Esophagus (tissue), 2 donors: ENCODE results near the gene RAP1GAP2. TPM values are rescaled to one million over a fixed set of nuclear protein-coding genes. Genes with fewer than 3 reads are reported as not detected.

ENCODE experiments used
- H3K27ac ChIP-seq, 2 donors: one replicate each; pipeline ENCODE4 v1.5.1; 2013; ENCODE audit warnings: low read depth in 2 of 2, mild to moderate bottlenecking in 2 of 2, inconsistent platforms in 1 of 2, low read length in 1 of 2, moderate library complexity in 1 of 2
- H3K27me3 ChIP-seq, 2 donors: one replicate each; pipeline ENCODE4 v1.6.1; 2013; ENCODE audit warnings: low read length in 2 of 2, control low read depth in 1 of 2, mild to moderate bottlenecking in 1 of 2; ENCODE audit not compliant: insufficient read depth in 2 of 2, control insufficient read depth in 1 of 2
- H3K36me3 ChIP-seq, 2 donors: one replicate each; pipeline ENCODE4 v1.6.1; 2013; ENCODE audit warnings: low read length in 1 of 2; ENCODE audit not compliant: control insufficient read depth in 2 of 2, insufficient read depth in 2 of 2
- H3K4me1 ChIP-seq, 2 donors: one replicate each; pipeline ENCODE4 v1.6.1; 2013; ENCODE audit warnings: low read length in 1 of 2; ENCODE audit not compliant: control insufficient read depth in 2 of 2, insufficient read depth in 2 of 2
- H3K4me3 ChIP-seq, 2 donors: one replicate each; pipeline ENCODE4 v1.5.1; 2013; ENCODE audit warnings: low read length in 2 of 2, mild to moderate bottlenecking in 2 of 2, low read depth in 1 of 2, moderate library complexity in 1 of 2
- H3K9me3 ChIP-seq, 2 donors: one replicate each; pipeline ENCODE4 v1.6.1; 2013; ENCODE audit warnings: mild to moderate bottlenecking in 2 of 2, low read depth in 1 of 2, low read length in 1 of 2, moderate library complexity in 1 of 2; ENCODE audit not compliant: control insufficient read depth in 2 of 2, insufficient read depth in 1 of 2
- WGBS, 2 donors: extraction: QIAGEN DNeasy Blood & Tissue Kit; methylation state at CpG; one replicate each; pipeline ENCODE4 v1.1.7; 2013; 5-methylcytosine and 5-hydroxymethylcytosine counted together
- polyA plus RNA-seq, 2 donors: library from polyadenylated mRNA; stranded (reverse); fragments of 200-250 nt; gene quantifications; one replicate each; pipeline ENCODE4 v1.2.3, GENCODE V29; 2013
- donor health status: healthy with polysubstance abuse.
- donor health status: Bipolar disorder and iron deficiency.

The RAP1GAP2 gene
- polyA plus RNA-seq, 2 donors: 3.6 to 5.1 TPM

GRCh38 chr17:2926019-2926650, 129.9 kb downstream of the RAP1GAP2 start:
- Histone ChIP-seq H3K4me3 (no peak overlapping the region), H3K9me3 (no peaks in the 10 kb centered on the region), H3K36me3 (no peaks in the 10 kb centered on the region), H3K27me3 (no peaks in the 10 kb centered on the region), H3K27ac (peak overlapping the region; percentile 60 to 62), H3K4me1 (peaks cover 0 to 7% of the 10 kb centered on the region in 2 donors)
- WGBS, 2 donors: 46 to 61% methylated on average over 14 of the region's 14 CpGs

DNA sequence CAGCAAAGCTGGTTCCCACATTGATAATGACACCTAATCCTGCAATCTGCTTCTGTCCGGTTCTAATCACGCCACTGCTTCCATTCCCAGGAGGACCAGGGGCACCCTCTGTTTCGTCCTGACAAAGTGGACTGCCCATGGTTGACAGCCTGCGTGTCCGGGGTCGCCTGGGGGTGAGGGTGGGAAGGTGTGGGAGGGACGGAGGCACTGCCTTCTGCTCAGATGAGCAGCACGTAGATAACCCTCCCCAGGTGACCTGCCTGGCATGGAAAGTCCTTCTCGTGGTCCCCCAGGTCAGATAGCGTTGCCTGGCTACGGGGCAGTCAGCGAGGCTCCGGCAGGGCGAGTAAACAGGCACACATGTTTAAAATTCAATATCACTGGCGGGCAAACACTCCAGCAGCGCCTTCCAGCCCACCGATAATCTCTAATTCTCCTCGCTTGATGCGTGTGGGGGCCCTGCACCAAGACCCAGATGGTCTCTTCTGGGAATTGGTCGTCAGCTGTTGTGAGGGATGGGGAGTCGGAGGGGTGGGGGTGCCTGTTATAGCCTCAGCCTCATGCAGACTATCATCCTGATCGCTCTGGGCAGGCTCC, 132.2 kb downstream of the RAP1GAP2 start:
- Histone ChIP-seq H3K9me3 (no peaks in the 10 kb centered on the region), H3K4me3 (no peak overlapping the region), H3K36me3 (no peaks in the 10 kb centered on the region), H3K4me1 (peaks cover 0 to 7% of the 10 kb centered on the region in 2 donors), H3K27ac (no peak overlapping the region), H3K27me3 (no peaks in the 10 kb centered on the region)
- WGBS, 2 donors: 81 to 89% methylated on average over 22 of the region's 22 CpGs

DNA sequence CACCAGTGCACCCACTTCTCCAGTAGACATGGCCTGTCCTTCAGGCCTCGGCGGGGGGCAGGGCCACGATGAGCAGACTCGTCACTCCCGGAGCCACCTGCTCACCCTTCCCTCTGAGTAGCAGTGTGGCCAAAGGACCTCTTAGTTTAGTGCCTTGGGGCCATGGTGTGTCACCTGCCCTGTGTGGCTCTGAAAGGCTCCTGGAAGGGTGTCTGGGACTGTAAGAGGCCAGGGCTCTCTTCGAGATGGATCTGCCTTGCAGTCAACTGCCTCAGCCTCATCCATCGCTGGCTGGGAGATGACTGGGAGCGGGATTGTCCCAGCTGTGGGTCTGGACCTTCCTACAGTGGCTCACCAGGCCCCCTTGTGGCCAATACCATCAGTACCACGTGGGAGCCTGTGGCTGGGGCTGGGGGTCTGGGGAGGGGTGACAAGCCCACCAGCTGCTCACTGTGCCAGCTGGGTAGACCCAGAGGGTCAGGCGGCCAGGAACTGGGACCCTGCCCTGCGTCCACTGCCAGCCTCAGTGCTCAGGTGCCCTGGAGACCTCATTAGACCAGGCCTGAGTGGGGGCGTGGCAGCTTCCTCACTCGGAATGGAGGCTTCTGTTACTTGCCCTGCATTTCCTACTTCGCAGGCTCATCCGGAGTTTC, 133.8 kb downstream of the RAP1GAP2 start:
- Histone ChIP-seq H3K27ac (no peak overlapping the region), H3K9me3 (no peaks in the 10 kb centered on the region), H3K36me3 (no peaks in the 10 kb centered on the region), H3K4me1 (peaks cover 0 to 7% of the 10 kb centered on the region in 2 donors), H3K4me3 (no peak overlapping the region), H3K27me3 (no peaks in the 10 kb centered on the region)
- 56 to 60% methylated on average over 15 of the region's 15 CpGs for WGBS, 2 donors

DNA sequence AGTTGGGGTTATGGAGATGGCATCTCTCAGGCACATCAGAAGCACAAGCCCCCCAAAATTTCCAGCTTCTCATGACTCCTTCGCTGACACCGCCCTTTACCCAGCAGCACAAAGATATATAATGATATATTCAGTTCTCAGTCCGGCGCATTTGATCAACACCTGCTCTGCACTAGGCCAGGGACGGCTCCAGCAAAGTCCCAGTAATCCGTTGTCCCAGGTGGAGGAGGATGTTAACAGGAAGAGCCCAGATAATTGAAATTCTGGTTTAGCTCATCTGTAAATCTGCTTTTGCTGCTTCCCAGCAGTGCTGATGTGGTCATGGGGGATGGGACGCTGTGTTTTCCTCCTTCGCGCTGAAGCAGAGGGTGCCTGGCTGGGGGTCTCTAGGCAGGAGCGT, 135.6 kb downstream of the RAP1GAP2 start:
- H3K27me3 ChIP-seq: no peaks in the 10 kb centered on the region
- H3K9me3 ChIP-seq: no peaks in the 10 kb centered on the region
- H3K4me1 ChIP-seq: no peaks in the 10 kb centered on the region
- H3K4me3 ChIP-seq: no peak overlapping the region
- 82 to 91% methylated on average over 10 of the region's 10 CpGs for WGBS, 2 donors
- no peaks in the 10 kb centered on the region for H3K36me3 ChIP-seq
- no peak overlapping the region for H3K27ac ChIP-seq

DNA sequence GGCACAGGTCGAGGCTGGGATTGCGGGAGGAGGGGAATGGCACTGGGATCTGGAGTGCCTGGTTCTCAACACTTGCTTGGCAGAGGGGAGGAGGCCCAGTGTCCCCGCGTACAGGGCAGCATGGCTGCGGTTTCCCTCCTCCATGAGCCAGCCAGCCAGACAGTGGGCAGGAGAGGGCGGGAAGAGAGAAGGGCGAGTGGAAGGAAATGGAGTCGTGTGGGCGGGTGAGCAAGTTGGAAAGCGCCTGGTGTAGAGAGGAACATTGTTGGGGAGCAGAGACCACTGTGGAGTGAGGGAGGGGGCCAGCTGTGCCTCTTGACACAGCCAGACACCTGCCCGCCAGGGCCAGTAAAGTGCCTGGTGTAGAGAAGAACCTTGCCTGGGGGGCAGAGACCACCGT, 136.7 kb downstream of the RAP1GAP2 start:
- Histone ChIP-seq H3K27ac (no peak overlapping the region), H3K9me3 (no peaks in the 10 kb centered on the region), H3K27me3 (no peaks in the 10 kb centered on the region), H3K4me1 (no peaks in the 10 kb centered on the region), H3K36me3 (no peaks in the 10 kb centered on the region), H3K4me3 (no peak overlapping the region)
- WGBS, 2 donors: 77 to 78% methylated on average over 12 of the region's 12 CpGs

DNA sequence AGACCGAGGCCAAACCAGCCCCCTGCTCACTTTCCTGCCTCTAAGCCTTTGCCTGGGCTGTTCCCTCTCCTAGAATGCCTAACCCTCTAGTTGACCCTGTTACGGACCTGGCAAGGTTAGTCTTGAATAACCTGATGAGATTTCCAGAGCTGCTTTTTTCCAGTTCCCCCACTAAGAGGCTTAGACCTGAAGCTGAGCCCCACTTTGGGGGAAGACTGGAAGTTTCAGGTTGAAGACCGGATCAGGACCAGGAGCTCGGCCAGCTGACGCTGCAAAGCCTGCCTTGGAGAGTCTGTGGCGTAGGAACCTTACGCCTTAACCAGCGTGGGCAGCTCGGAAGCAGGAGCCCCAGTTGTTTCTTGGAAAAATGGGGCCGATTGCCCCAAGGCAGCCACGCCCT, 137.4 kb downstream of the RAP1GAP2 start:
- Histone ChIP-seq H3K36me3 (no peaks in the 10 kb centered on the region), H3K27me3 (no peaks in the 10 kb centered on the region), H3K27ac (no peak overlapping the region), H3K9me3 (no peaks in the 10 kb centered on the region), H3K4me1 (no peaks in the 10 kb centered on the region), H3K4me3 (no peak overlapping the region)
- 91% methylated on average over 11 of the region's 11 CpGs for WGBS, 2 donors

GRCh38 chr17:2935632-2936031, 139.4 kb downstream of the RAP1GAP2 start:
- H3K9me3 ChIP-seq: peaks cover 0 to 2% of the 10 kb centered on the region in 2 donors
- H3K27ac ChIP-seq: no peak overlapping the region
- 63 to 69% methylated on average over 21 of the region's 21 CpGs for WGBS, 2 donors
- H3K4me3 ChIP-seq: no peak overlapping the region
- no peaks in the 10 kb centered on the region for H3K4me1 ChIP-seq
- H3K27me3 ChIP-seq: no peaks in the 10 kb centered on the region
- H3K36me3 ChIP-seq: no peaks in the 10 kb centered on the region

DNA sequence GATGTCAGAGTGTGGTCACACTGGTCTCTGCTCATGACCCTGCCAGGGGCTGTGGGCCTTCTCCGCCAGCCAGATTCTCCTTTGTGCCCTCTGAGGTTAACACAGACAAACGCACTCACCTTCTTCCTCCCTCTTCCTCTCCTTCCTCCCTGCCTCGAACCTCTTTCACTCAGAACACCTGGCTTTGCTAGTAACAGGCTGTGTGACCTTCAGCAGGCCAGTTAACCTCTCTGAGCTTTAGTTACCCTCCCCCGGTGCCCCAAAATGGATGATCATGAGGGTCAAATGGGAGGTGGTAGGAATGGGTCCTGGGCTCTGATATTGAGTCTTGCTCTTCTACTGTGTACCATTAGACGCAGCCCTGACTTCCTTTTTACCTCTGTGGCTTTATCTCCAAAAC, 140.1 kb downstream of the RAP1GAP2 start:
- Histone ChIP-seq H3K27me3 (no peaks in the 10 kb centered on the region), H3K27ac (no peak overlapping the region), H3K4me1 (no peaks in the 10 kb centered on the region), H3K4me3 (no peak overlapping the region), H3K9me3 (peaks cover 0 to 2% of the 10 kb centered on the region in 2 donors), H3K36me3 (no peaks in the 10 kb centered on the region)
- 81 to 83% methylated on average over 5 of the region's 5 CpGs for WGBS, 2 donors

- no peak overlapping the region for H3K27ac ChIP-seq
- 66 to 81% methylated on average over 7 of the region's 7 CpGs for WGBS, 2 donors
- no peaks in the 10 kb centered on the region for H3K36me3 ChIP-seq
Measured at GRCh38 chr17:2936771-2937321, 140.6 kb downstream of the RAP1GAP2 start.

More at GRCh38 chr17:2936771-2937321, 140.6 kb downstream of the RAP1GAP2 start:
- Histone ChIP-seq H3K4me1 (no peaks in the 10 kb centered on the region), H3K4me3 (no peak overlapping the region), H3K9me3 (peaks cover 0 to 2% of the 10 kb centered on the region in 2 donors), H3K27me3 (no peaks in the 10 kb centered on the region)
